ENCODE measurements around the gene TMEM132D.

TMEM132D gene

DNA sequence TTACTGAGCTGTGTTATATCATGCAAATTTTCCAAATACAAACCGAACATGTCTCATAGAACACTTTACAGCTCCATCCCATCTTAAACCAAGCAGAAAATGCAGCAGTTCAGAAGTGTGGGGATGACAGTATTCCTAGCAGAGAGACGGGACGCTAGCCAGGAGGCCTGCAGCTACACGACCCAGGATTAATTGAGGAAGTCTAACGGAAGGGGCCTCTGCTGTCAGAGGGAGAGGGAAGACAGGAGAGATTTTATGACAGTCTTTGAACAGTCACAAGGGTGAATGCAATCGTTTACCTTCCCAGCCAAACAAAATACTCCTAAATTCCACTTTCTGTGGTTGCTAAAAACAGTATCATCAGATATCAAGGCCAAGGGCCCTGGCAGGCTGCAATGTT is 261.9 kb downstream of the TMEM132D start:
- no peak for DNase-seq

DNA sequence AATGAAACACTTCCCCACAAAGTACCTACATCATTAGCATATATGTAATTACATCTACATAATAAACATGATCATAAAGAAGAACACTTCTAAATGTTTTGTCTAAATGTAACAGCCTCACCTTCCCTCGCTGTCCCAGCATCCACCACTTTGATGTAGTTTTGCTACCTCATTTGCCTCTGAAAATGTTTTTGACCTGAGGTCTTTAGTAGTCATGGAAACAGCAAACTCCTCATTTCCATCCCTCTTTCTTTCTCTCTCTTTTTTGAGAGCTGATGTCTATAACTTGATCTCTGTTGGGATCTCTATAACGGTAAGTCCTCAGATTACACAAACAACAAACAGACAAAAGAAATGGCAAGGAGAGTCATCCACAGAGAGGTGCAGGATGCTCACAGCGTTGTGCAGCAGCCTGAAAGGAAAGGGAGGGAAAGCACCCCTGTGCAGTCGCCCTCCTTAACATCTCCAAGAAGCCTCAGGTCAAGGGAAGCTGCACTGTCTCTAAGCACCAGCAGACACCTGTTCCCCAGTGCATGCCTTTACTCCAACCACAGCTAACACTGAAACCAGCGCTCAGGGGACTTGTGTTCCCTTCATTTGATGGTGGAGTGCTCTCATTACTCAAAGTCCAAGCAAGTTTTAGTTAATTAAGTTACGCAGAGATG is 268.7 kb downstream of the TMEM132D start:
- DNase-seq, result no peak

DNA sequence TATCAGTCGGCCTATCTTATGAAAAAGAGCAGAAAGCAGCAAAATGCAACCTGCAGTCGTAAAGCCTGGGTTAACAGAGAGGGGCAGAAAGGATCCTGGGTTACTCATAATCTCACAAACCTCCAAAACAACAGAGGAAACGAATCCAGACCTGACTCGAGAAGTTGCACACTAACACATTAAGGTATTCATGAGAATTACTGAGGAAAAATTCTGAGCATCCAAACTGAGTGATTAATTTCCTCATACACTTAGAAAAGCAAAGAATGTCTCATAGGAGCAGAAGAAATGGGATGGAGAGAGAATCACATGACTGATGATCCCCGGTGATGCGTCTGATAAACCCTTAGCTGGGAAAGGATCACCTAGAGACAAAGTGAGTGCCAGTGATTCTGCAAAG is 272.5 kb downstream of the TMEM132D start:
- DNase-seq, result no peak

DNA sequence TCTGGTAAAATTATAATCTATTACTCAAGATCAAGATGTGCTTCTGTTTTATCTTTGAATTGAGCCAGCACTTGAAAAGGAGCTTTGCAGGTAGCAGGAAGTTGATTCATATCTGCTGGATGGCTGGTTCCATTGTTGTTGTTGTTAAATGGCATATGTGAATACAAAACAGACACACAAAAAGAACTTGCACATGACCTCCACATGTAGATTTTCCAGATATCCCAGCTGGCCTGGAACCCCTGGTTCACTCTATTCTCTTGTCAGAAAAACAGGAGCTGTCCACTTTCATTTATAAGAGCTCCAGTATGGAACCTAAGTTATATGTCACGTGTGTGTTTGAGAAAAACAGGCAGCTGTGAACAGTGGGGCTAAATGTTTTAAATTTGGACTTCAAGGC is 273.9 kb downstream of the TMEM132D start:
- DNase-seq, result no peak

DNA sequence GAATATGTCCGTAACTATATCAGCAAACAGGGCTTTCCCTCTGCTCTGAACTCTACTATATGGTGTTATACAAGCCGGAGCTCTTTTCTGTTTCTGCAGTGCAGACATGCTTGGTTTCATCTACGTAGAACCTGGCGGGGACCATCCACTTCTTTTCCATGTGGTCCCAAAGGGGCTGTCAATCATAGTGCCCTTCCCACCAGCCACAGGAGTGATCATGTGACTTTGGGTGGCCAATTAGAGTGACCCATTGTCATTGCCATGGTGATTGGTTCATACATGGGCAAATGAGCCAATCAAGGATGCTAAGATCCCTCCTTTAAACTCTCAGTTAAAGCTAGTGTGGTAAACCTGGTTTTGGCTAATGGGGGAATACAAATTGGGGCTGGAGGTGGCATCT is 281.3 kb downstream of the TMEM132D start:
- no peak for DNase-seq

DNA sequence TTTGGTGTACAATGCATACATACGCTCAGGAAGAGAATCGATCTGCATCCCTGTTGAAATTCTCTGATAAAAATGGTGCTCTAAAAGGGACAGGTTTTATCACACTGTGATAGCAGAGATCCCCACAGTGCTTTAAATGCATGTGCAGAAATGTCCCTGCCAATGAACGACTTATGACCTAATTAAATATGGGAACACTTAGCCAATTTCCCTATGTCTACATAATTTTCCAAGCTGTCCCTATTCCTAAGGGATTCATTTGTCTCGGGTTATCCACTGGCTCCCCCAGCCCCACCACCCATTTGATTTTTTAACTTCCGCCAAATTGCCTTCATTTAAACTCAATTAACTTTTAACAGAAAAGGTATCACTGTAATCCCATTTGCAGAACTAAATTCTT is 284.6 kb downstream of the TMEM132D start:
- DNase-seq, result no peak

DNA sequence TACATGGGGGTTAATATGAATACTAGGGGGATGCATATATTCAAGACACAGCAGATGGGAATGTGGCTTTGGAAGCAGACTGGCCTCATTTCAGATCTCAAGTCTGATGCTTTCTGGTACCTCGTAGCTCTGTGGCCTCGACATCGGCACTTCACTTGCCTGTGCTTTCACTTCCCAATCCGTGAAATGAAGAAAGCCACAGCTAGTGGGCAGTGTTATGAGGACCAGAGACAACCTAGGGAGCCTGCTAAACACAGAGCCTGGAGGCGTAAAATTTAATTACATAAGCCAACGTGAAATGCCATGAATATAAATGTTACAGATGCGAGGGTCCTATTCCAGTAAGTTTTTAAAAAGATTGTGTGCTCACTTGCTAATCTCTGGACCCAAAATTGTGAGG is 286.0 kb downstream of the TMEM132D start:
- no peak for DNase-seq

DNA sequence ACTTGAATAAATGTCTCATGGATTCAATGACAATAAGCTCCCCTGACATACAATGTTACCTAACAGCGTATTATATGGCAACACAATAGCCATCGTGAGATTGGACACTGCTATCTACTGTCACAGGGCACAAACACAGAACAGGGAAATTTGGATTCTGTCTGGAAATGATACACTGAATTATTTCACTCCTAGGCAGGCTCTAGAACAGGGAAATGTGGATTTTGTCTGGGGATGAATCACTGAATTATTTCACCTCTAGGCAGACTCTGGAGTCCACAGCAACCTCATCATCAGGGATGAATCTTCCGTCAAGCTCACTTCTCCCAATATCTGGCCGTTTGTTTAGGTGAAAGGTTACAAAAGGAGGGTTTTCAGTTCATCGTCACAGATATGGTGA is 288.8 kb downstream of the TMEM132D start:
- DNase-seq, result no peak

DNA sequence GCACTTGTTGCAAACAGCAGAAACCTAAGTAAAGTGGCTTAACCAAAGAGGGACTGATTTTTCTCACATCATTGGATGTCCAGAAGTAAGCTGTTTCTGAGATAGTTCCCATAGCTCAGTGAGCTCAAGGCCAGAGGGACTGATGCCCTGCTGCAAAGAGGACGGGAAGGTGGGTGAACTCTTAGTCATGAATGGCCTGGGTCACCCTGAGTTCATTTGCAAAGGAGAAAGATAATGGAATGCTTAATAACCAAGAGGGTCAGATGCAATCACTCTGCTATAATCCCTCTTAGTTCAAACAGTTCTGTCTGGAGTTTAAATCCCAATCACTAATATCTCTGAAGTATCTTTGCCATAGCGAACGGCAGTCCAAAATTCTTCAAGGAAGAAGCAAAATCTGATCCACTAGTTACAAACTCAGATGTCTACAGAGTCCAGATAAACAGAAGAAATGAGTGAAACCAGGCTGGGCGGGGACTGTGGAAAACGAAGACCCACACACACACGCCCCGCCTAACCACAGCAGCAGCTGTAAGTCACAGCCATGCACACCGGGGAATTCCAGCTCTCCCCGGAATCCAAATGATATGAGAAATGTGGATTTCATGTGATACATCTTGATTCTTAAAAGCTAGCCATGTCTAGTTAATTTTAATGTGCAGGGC is 289.5 kb downstream of the TMEM132D start:
- no peak for DNase-seq

DNA sequence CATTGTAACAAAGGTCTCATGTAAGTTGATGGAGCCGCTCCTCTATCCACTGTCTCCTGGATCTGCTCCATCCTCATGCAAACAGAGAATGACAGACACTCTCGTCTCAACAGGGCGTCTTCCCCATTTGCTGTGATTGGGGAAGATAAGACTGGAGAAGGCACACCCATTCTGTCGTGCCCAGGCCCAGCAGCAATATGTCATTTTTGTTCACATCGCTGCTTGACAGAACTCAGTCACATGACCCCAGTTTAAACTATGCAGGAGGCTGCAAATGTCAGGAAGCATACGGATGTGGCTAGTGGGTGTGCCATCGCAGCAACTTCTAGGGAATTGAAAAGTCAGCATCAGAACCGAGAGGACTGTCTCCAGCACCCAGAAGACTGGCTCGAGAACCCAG is 290.5 kb downstream of the TMEM132D start:
- no peak for DNase-seq

DNA sequence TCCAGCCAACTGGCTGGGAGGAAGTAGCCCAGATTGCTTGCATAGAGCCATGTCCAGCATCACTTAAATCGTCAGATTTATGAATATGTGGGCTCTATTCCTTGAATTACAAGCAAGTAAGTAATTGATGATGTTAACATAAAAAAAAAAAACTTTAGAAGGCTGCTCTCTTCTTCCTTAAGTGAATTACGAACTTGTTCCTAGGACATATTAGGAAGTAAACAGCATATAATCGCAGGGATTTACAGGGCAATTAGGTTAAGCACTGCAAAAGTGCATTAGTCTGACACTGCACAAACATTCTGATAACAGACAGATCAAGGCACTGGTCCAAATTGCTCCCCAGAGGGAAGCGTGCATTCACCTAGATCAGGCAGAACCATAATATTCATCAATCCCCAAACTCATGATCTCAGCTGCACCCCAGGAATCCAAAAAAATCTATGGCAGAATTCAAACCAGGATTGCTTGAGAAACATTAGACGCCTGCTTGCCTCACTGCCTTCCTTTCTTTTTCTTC is 293.2 kb downstream of the TMEM132D start:
- no peak for DNase-seq

DNA sequence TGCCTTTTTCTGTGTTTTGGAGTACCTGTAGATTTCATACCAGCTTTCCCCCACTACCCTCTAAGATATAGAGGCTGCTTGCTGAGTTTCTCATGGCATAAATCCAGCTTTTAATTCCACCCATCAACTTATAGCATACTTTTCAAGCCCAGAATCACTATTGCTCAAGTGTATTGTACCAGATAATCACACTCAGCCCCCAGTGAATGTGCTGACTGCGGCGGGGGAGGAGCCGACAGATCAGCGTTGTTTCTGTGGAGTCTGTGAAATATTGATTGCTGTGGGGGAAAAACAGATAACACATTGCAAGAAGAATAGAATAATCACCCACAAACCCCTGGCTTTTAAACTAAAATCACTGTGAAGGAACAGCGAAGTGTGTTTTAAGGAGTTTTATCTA is 296.1 kb downstream of the TMEM132D start:
- no peak for DNase-seq

DNA sequence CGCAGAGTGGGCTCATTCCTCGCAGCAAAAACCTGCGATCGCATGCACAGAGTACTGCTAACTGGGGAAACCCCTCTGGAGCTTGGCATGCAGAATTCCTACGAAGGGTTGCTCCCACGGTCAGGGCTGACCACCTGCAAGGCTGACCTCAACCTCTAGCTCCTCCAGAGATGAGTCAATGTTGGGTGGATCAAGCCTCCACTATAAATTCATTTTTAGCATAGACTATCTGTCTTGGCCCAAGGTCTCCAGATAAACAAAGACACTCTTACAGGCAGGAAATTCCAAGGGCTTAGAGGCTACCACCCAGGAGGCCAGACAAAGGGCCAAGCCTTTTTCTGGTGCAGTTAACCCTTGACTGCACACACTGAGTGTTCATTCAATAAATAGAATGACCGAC is 296.5 kb downstream of the TMEM132D start:
- DNase-seq, result no peak

DNA sequence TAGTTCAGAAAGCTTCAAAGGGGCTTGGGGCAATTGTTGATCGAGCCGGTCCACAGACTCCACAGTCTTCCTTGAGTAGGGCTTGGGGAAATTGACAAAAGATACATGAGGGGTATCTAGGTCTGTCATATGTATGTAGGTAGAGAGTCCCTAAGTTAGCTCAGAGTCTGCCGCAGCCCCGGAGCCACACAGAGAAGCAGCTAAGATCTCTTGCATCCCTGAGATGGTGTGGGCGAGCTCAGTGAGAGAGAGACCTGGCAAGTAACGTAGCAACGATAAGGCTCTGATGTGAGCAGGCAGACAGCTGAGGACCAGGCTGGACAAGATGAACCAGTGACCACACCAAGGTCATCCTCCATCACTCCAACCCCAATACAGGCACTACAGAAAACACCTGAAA is 297.6 kb downstream of the TMEM132D start:
- DNase-seq, result no peak

DNA sequence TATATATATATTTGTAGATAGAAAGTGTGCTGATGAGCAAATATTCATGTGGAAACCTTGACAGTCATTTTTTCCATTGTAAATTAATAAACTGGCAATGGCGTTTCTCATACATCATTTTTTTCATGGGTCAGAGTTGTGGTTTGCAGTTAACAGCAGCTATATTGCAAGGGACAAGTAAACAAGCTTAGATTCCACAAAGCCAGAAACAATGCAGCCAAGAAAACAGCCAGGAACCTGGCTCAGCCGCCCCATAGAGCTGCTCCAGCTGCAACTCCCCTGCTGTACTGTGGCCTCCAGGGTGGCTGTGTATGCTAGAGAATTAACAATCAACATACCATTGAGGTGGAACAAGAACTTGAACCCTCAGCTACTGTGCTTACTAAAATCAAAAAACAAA is 298.2 kb downstream of the TMEM132D start:
- no peak for DNase-seq

DNA sequence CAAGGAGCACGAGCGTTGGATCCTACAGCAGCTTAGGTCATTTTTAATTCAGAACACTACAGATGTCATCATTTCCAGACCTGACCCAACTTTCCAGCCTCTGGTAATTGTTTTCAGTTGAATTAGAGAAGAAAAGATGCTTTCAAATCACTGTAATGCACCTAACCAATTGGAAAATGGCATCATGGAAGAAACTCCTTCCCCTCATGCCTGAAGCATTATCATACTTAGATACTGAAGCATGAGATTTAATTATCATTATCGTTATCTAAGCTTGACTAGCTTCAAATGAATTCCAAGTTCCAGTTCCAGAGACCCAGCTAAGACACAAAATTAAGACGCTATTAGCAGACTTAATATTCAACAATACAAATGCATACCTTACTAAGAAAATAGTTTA is 299.3 kb downstream of the TMEM132D start:
- DNase-seq, result no peak

DNA sequence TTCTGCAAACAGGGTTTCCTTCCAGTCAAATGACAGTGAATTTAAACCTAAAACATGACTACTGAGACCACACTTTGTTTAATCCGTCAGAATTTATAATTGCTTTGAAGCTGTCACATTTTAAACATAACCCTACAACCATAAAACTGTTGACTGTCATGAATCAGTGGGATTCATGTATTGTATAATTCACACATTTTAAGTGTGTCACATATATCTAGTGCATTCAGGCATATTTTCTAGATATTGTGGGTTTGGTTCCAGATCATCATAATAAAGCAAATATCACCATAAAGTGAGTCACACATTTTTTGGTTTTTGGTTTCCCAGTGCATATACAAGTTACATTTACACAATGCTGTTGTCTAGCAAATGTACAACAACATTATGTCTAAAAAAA is 304.4 kb downstream of the TMEM132D start:
- no peak for DNase-seq

DNA sequence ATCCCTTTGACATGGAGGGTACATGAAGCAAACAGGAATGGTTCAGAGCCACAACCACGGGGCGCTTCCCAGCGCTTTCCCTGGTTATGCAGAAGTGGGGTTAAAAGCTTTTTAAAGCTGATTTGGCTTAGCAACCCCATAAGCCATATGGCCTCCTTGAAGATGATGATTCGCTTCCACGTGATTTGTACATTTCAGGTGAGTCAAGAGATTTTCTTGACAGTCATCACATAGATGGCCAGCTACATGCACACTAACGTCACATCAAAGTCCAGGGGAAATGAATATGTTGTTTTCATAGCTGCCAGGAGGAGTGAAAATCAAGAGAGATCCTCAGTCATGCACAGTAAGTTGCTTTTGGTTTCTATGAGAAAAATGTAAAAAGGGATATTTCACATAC is 309.7 kb downstream of the TMEM132D start:
- no peak for DNase-seq

DNA sequence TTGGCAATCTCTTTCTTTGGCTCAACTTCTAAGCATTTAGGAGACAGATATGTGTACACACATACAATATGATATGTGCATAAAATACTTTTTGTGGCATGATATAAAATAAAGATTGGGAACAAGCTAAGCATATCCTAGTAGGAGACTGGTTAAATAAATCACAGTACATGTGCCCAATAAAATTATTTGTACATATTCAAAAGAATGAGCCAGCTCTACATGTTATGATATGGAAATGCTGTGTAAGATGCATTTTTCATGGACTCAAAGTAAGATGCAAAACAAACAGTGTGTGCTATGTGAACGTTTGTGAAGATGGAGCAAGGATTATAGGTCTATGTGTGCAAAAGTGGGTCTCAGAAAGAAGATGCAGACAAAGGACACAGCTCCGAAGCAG is 311.4 kb downstream of the TMEM132D start:
- no peak for DNase-seq

DNA sequence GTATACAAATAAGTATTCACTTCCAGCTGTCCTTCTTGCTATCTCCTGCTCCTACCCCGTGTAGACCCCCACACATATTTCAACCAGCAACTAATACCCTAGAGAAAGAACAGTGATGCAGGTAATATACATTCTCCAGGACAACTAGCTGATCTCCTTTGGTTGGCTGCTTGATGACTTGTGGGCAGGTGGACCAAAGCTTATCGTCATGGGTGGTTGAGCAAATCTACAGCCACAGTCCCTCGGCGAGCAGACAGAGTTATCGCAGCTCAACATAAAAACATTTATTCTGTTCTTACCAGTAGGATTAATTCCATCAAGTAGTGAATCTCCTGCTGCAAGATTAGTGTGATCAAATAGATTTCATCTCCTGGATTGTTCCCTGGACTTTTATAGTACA is 314.3 kb downstream of the TMEM132D start:
- DNase-seq, result no peak

DNA sequence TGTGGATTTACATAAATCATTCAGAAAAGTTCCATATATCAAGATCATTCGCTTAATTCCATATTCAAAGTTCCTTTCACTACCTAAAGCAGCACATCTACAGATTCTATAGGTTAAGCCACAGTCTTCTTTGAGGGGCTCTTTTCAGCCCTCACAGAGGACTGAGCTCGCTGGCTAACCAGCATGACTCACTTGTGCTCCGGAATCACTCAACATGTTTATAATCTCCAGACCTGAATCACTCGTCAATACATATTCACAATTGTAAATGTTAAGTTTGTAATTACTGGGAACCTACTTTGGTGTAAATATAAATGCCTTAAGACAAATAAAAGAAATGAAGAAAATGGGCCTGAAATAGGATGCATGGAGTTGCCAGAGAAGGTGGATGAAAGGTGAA is 315.7 kb downstream of the TMEM132D start:
- no peak for DNase-seq

DNA sequence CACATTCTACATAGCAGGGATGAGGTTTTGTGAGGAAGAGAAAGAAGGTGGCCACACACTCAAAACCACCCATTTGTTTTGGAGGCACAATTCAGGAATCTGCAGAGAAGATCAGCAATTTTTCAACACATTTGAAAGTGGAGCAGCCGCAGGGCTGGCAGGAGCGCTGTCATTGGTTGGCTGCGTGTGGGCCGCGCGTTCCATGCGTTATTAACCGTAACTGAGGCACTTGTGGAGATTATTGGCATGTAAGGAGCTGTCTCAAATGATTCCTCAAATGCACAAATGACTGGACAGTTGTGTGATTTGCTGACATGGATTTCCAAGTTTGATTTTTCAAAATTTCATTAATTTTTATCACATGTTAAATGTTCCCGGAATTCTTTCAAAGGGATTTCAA is 318.5 kb downstream of the TMEM132D start:
- DNase-seq, result no peak

DNA sequence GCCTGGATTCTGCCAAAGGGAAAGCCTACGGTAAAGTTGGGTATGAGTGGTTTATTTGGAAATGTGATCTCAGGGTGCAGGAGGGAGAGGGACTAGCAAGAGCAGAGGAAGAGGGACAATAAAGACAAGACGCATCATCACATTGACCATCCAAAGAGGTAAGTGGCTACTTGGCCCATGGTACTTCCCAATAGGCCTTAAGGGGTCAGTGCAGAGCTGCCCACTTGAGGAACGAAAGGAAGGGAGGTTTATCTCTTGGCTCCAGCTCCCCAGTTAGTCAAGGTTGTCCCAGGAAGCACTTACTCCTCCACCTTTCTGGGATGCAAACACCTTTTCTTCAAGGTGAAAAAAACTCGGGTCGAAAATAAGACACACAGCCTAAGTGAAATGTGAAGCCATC is 323.9 kb downstream of the TMEM132D start:
- no peak for DNase-seq

DNA sequence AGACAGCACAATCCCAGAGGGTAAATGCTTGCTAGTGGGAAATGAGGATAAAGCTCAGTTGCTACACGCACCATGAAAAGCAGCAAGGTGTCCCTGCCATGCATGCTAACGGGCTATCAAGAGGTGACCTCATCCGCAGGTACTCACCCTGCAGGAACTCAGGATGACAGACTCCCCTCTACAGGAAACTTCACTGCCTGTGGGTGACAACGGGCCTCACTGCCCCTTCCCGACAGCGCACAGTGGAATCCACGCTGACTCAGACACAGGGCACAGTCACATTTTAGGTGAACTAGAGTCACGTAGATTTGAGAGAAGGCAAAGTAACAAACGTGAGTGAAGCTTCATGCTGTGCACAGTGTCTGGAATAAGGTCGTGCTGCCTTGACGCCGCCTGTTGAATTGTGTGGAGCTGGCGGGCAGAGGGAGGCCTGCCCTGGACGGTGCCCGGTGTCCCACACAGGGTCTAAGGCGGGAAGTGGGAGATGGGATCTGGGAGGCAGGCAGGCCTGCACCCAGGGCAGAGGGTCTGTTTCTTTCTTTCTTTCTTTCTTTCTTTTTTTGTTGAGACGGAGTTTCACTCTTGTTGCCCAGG is 331.8 kb downstream of the TMEM132D start:
- no peak for DNase-seq

All from GF-D8 (cell line).